ENCODE results near the gene HID1.

DNA sequence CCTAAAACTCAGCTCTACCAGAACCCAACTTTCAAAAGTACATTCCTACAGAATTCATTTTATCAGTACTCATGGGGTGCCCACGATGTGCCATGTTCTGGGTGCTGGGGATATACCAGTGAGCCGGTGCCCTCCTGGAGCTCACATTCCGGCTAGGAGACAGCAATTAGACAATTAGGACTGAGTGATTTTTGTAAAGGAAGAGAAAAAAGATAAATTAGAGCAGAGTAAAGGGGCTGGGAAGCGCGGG, 39.5 kb upstream of the HID1 start:
- TF ChIP-seq EP300 (IDR thresholded peaks at IDR 0.05; ENCODE audit: borderline replicate concordance): no peak
- no peak for TF ChIP-seq FOXM1 (IDR thresholded peaks at IDR 0.05; ENCODE audit: borderline replicate concordance, low read depth)
- no peak for TF ChIP-seq YY1 (IDR thresholded peaks at IDR 0.05; ENCODE audit: low read depth)
- no peak for TF ChIP-seq ZBTB7A (IDR thresholded peaks at IDR 0.05; ENCODE audit: low read depth)
- TF ChIP-seq TAF1 (IDR thresholded peaks at IDR 0.05; ENCODE audit: low read depth): no peak
- no peak for TF ChIP-seq CREB1 (IDR thresholded peaks at IDR 0.05; ENCODE audit: low read depth)
- TF ChIP-seq EGR1 (IDR thresholded peaks at IDR 0.05): no peak
- TF ChIP-seq RAD21 (IDR thresholded peaks at IDR 0.05; ENCODE audit: low read depth): no peak
- no peak for TF ChIP-seq CEBPB (IDR thresholded peaks at IDR 0.05)
- no peak; the same call in 1 of the 2 replicates for TF ChIP-seq TEAD4 (IDR thresholded peaks at IDR 0.05)
- no peak for TF ChIP-seq TCF12 (IDR thresholded peaks at IDR 0.05; ENCODE audit: low read depth)

Data from Ishikawa (cell line).